ENCODE measurements around the gene CPNE8.
A peak's percentile ranks its signal among the peaks of the same experiment; 100 is the strongest.
"Not testable (repeated sequence)": the region's sequence is repeated elsewhere in the genome, so short reads cannot be mapped to it uniquely, and the experiment has no call there.

CPNE8 gene

DNA sequence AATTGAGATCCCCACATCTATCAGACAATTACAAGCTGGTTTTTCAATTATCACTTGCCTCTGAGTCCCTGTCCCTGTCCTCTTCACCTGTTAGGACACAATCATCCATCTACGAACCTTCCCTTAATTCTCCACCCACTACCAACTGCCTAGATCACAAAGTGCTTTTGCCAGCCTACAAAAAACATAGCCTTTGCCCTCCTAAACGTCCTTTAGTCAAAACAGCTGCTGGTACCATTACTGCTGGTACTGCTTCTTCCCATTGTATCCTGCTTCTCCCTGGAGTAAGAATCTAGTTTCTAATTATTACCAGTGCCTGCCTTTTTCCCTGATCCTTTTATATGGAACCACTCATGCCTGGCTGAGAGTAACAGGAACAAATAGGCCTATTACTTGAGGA is 82.1 kb downstream of the CPNE8 start:
- no peak for DNase-seq

- no peak for DNase-seq
Observed at GRCh38 chr12:38817942-38818341, 87.4 kb downstream of the CPNE8 start.

- no peak for DNase-seq
Observed at GRCh38 chr12:38813923-38814322, 91.5 kb downstream of the CPNE8 start.

GRCh38 chr12:38811814-38812356 is 93.5 kb downstream of the CPNE8 start:
- DNase-seq: no peak

- DNase-seq: no peak
Observed at GRCh38 chr12:38809832-38810231, 95.6 kb downstream of the CPNE8 start.

DNA sequence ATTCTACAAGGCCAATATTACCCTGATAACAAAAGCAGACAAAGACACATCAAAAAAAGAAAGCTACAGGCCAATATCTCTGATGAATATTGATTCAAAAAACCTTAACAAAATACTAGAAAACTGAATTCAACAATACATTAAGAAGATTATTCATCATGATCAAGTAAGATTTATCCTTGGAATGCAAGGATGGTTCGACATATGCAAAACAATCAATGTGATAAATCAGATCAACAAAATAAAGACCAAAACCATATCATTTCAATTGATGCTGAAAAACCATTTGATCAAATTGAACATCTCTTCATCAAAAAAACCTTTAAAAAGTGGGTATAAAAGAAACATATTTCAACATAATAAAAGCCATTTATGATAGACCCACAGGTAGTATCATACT is 117.3 kb downstream of the CPNE8 start:
- DNase-seq: no peak

- no peak for DNase-seq
Observed at GRCh38 chr12:38785381-38785780, 120.0 kb downstream of the CPNE8 start.

GRCh38 chr12:38783304-38783703 is 122.1 kb downstream of the CPNE8 start:
- DNase-seq: no peak

DNA sequence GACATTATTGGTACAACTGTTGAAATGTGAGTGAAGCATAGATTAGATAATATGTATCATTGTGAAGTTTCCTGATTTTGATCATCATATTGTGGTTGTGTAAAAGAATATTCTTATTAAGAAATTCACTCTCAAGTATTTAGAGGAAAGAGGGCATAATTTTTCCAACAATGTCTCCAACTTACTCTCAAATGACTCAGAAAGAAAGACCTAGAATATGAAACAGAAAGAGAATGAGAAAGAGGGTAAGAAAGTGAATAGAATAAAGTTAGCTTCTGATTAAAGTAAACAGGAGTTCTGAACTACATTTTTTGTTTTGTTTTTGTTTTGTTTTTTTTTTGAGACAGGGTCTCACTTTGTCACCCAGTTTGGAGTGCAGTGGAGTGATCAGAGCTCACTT is 123.0 kb downstream of the CPNE8 start:
- DNase-seq: no peak

DNA sequence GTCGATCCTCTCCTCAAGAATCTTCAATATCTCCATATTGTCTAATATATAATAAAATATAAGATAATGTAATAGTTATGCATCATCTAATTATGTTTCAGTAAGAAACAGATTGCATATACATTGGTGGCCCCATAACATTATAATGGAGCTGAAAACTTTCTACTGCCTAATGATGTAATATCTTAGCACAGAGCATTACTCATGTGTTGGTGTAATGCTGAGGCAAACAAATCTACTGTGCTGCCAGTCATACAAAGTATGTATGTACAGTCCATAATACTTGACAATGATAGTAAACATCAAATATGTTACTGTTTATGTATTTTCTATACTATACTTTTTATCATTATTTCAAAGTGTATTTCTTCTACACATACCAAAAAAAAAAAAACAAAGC is 128.7 kb downstream of the CPNE8 start:
- no peak for DNase-seq

GRCh38 chr12:38775457-38775856 is 129.9 kb downstream of the CPNE8 start:
- DNase-seq: no peak

DNA sequence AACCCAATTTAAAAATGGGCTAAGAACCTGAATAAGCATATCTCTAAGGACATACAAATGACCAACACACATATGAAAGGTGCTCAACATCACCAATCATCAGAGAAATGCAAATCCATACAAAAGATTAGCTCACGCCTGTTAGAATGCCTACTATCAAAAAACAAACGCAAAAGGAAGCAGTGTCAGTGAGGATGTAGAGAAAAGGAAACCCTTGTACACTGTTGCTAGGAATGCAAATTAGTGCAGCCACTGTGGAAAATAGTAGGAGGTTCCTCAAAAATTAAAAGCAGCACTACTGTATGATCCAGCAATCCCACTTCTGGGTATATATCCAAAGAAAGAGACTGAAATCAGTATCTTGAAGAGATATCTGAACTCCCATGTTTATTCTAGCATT is 133.0 kb downstream of the CPNE8 start:
- no peak for DNase-seq

GRCh38 chr12:38771871-38772270 is 133.5 kb downstream of the CPNE8 start:
- DNase-seq: peak; percentile 39

DNA sequence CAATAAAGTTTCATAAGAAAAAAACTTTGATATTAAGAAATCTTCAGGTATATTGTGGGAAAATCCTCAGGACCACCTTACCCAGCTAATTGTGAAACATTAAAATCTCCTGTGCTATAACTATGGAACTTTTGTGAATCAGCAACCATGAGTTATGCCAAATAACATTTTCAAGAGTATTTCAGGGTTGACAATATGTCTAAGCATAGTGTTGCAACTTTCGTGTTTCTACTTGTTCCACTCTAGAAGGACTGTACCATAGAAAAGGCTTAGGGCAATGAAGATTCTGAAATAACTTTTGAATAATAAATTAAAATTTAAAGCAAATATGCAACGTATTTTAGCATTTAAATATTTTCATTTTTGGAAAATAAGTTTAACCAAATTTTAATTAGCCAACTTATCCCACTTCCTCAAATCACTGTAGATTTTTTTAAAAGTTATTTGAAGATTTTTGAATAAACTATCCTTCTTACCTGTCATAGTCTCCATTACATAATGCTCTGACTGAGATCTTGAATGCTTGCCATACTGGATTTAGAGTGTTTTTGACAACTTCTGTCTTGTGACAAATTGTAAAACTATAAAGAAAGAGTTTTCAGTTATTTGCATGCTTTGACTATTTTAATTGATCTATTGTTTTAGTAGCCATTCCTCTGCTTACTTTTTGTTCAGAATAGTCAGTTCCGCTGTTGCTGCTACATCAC is 143.6 kb downstream of the CPNE8 start:
- DNase-seq: no peak

- no peak for DNase-seq
Observed at GRCh38 chr12:38761111-38761510, 144.3 kb downstream of the CPNE8 start.

DNA sequence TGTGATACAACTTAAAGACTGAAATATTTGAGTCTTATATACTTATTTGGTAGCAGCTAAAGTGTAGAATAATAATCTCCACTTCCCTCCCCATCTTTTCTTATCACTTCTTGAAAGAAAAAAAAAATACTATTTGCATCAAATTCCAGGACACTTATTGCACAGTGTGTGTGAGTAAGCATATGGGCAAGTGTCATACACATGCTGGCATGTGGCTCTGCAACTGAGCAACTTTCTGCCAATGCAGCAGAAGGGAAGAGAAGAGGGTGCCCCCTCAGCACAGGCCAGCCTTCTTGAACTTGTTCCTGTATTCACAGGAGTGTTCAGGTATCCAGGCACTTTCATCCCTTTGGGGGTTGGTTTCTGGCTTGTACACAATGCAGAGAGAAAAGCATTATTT is 145.8 kb downstream of the CPNE8 start:
- no peak for DNase-seq

DNA sequence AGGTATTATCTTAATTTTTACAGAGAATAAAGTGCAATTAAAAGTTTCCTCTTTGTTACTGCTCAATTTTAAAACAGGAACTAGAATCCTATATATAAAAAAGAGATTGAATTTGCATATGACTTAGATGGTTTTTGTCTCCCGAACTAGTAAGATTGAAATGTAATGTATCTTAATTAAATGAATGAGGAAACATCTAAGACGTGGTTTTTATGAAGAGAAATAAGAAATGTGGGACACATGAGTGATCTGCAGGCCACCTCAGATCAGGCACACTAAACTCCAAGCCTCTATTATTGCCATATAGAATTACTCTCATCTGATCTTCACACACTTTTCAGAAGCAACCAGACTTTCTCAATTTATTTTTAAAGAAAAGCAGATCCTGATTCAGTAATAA is 158.6 kb downstream of the CPNE8 start:
- DNase-seq: no peak

- no peak for DNase-seq
Observed at GRCh38 chr12:38745601-38746000, 159.8 kb downstream of the CPNE8 start.

DNA sequence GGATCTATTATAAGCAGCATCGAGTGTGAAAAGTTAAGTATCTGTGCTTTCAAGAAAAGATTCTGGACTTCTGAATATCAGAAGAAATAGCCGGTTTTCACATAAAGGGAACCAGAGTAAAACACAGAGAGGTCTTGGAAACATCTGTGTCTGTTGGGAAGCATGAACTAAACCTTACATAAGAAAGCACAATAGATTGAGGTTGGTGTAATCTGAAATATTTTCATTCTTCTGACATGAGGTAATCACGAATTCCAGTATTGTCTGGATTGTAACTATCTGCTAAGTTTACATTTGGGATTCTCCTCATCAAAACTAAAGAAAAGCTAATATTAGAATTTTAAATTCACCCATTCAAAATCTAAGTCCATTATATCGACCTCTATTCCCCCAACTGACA is 161.3 kb downstream of the CPNE8 start:
- no peak for DNase-seq

DNA sequence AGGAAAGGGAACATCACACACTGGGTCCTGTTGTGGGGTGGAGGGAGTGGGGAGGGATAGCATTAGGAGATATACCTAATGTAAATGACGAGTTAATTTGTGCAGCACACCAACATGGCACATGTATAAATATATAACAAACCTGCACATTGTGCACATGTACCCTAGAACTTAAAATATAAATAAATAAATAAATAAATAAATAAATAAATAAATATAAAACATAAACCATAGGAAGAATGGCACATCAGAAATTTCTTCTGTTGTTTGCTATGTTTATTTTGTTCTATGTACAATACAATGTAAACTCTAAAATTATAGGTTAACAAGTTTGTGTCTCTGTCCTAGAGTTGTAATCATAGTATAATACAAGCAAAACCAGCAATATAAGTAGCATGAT is 162.9 kb downstream of the CPNE8 start:
- DNase-seq: not testable (repeated sequence)

DNA sequence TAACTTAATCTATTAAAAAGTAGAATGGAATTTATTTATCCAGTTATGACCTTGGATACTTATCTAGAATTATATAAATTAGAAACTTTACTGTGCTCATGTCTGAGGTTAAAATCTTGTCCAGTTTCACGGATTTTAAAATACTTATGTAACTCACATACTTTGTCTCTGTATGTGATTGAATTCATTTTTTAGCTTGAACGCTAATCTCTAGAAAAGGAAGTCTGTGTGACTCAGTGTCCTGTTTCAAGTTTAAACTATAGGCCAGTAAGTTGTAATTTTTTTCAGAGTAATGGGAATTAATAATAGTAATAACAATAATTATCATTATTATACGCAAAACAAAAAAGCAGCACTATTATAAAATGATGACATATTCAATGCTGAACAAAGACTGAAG is 168.6 kb downstream of the CPNE8 start:
- no peak for DNase-seq

DNA sequence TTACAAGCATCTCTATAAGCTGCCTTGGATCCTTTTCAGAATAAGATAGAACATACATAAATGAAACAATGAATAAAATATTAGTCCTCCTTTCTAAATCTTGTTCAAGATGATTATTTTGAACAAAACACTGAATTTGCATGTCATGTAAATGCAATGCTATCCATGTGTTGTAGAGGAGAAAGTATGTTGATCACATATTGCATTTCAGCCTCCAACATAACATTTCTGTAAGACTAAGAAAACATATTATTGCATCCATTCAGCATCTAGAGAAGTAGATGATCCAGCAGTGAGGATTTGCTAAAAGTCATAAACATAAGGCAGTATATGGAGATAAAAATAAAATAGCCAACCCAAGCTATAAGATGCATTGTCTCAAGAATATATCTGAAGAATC is 172.6 kb downstream of the CPNE8 start:
- no peak for DNase-seq

DNA sequence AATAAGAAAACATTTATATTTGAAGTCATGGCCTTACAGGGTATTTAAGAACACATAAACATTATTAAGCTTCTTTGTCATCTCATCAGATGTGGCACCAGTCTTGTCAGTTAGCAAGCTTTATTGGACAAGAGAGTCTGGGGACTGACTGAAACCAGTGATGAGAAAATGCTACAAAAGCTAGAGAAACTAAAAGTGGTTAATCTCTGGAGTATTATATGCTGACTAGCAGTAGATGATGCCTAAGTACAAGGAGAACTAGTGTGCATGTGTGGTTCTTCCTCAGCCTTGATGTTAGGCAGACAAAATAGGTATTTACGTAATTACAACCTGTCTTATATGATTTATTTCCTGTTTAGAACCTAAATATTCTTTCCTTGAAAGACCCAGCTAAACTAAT is 176.5 kb downstream of the CPNE8 start:
- DNase-seq: no peak

- DNase-seq: no peak
Observed at GRCh38 chr12:38721611-38722252, 183.7 kb downstream of the CPNE8 start.

DNA sequence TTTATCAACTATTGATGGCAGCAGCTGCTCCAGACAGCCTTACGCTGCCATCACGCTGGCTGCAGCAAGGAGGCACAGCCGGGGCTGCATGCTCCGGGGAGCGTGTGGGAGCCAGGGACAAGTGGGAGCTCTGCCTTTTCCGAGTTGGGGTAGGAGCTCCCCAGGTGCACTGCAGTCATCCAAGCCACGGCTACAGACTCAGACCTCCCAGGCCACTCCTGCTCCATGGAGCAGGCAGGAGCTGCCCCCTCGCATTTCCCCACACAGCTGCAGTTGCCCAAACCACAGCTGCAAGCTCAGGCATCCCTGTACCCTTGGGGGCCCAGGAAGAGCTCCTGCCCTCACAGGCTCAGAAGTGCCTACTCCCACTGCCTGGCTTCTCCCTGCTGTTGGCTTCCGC is 184.7 kb downstream of the CPNE8 start:
- DNase-seq: no peak

Data from activated naive CD4-positive, alpha-beta T cell treated with anti-CD3 and anti-CD28 coated beads, Interleukin-2, amount 50 U/mL, for 16 hours (primary cell).